Neural cell (in vitro differentiated cells): ENCODE data around the gene CD68.
A peak's percentile ranks its signal among the peaks of the same experiment; 100 is the strongest.

Experiments used
- CTCF ChIP-seq: fragments of 450-650 bp; IDR thresholded peaks from 2 replicates; pipeline ENCODE4 v1.5.1; 2014; ENCODE audit warnings: antibody characterized with exemption, mild to moderate bottlenecking, moderate library complexity; ENCODE audit not compliant: poor library complexity, severe bottlenecking
- EZH2 ChIP-seq: fragments of 200-600, 300-800 bp; shearing (Covaris generic), sonication (generic); IDR thresholded peaks from 2 replicates; pipeline ENCODE4 v1.6.1; 2014; ENCODE audit warnings: antibody characterized with exemption, low read length, borderline replicate concordance, mild to moderate bottlenecking; ENCODE audit not compliant: insufficient read depth, poor library complexity, severe bottlenecking
- MXI1 ChIP-seq: fragments of 450-650 bp; conservative IDR thresholded peaks from 2 replicates; pipeline ENCODE4 v1.6.1; 2014; ENCODE audit warnings: antibody characterized with exemption, mild to moderate bottlenecking; ENCODE audit not compliant: poor library complexity, severe bottlenecking
- REST ChIP-seq: IDR thresholded peaks from 2 replicates; pipeline ENCODE4 v1.6.1; 2012; ENCODE audit warnings: borderline replicate concordance
- TAF1 ChIP-seq: IDR thresholded peaks from 2 replicates; pipeline ENCODE4 v1.6.1; 2012; ENCODE audit warnings: low read depth

GRCh38 chr17:7572338-7572587 lies 7.2 kb upstream of the CD68 start:
- TF ChIP-seq EZH2 = no peak
- no peak for TF ChIP-seq CTCF
- no peak for TF ChIP-seq TAF1
- no peak for TF ChIP-seq REST
- TF ChIP-seq MXI1 = peak; percentile 97
